CD4-positive, alpha-beta T cell (primary cell): ENCODE results near the gene ASB3. TPM values are rescaled to one million over a fixed set of nuclear protein-coding genes. Genes with fewer than 3 reads are reported as not detected.

Experiments
- ATAC-seq: fragments of 200-7000 bp; cut with Tn5 transposase; one replicate; pipeline ENCODE4 v1.10.0; 2022; ENCODE audit warnings: mild to moderate bottlenecking; ENCODE audit not compliant: poor library complexity
- CTCF ChIA-PET: fragments of 350-600 bp; sonication (Branson Sonifier 250); formaldehyde crosslinking; loops from one replicate; lab custom pipeline; 2021; ENCODE audit warnings: antibody characterized with exemption, inconsistent platforms; lab: Charles Lee
- POLR2A ChIA-PET: fragments of 350-600 bp; sonication (Branson Sonifier 250); formaldehyde crosslinking; loops from one replicate; lab custom pipeline; 2021; ENCODE audit warnings: antibody characterized with exemption, inconsistent platforms; lab: Charles Lee
- DNase-seq, 14 experiments: peaks; one replicate each; pipeline ENCODE4 v3.0.0-alpha.2; 2013 to 2020; ENCODE audit warnings: mixed read lengths in 2 of 14
- H3K27ac ChIP-seq, 2 donors: one replicate each; pipeline versions ENCODE4 v1.5.1 to v1.7.0; 2013; ENCODE audit warnings: low read length in 2 of 2, low read depth in 1 of 2, mild to moderate bottlenecking in 1 of 2
- H3K27me3 ChIP-seq, 2 experiments: 1 replicate in 1 of 2; 2 replicates in 1 of 2; pipeline versions ENCODE4 v1.6.1 to v1.7.0; 2013; ENCODE audit warnings: low read length in 2 of 2, control low read depth in 1 of 2, mild to moderate bottlenecking in 1 of 2, moderate library complexity in 1 of 2; ENCODE audit not compliant: insufficient read depth in 2 of 2, control insufficient read depth in 1 of 2
- H3K36me3 ChIP-seq: one replicate; pipeline ENCODE4 v1.6.1; 2013; ENCODE audit warnings: low read length, control low read depth; ENCODE audit not compliant: insufficient read depth
- H3K4me1 ChIP-seq: one replicate; pipeline ENCODE4 v1.6.1; 2013; ENCODE audit warnings: low read length, control low read depth; ENCODE audit not compliant: insufficient read depth
- H3K4me3 ChIP-seq: one replicate; pipeline ENCODE4 v1.5.1; 2013; ENCODE audit warnings: mild to moderate bottlenecking, low read length, moderate library complexity
- H3K9me3 ChIP-seq, 2 experiments: 1 replicate in 1 of 2; 2 replicates in 1 of 2; pipeline versions ENCODE4 v1.6.1 to v1.7.0; 2013; ENCODE audit warnings: low read length in 2 of 2, mild to moderate bottlenecking in 2 of 2, control low read depth in 1 of 2, moderate library complexity in 1 of 2; ENCODE audit not compliant: control insufficient read depth in 1 of 2, insufficient read depth in 1 of 2
- H3K27ac Mint-ChIP-seq: one replicate; pipeline ENCODE4 v1.8.0; 2020; ENCODE audit warnings: mixed read lengths
- H3K27me3 Mint-ChIP-seq: one replicate; pipeline ENCODE4 v1.8.0; 2021; ENCODE audit warnings: mixed read lengths
- H3K36me3 Mint-ChIP-seq: one replicate; pipeline ENCODE4 v1.8.0; 2021; ENCODE audit warnings: low read depth, mixed read lengths
- H3K4me1 Mint-ChIP-seq: one replicate; pipeline ENCODE4 v1.8.0; 2021; ENCODE audit warnings: low read depth, mixed read lengths
- H3K4me3 Mint-ChIP-seq: one replicate; pipeline ENCODE4 v1.8.0; 2020; ENCODE audit warnings: mild to moderate bottlenecking, mixed read lengths
- H3K9me3 Mint-ChIP-seq: one replicate; pipeline ENCODE4 v1.8.0; 2020; ENCODE audit warnings: mixed read lengths
- intact Hi-C, 2 experiments: fragments of 100-400 bp; cut with DNase I in 1 of 2; cut with micrococcal nuclease in 1 of 2; formaldehyde crosslinking; loops; one replicate each; pipeline versions ENCODE4 v1.15.1 to v1.9.0; 2023 to 2025; cut with DNase I, micrococcal nuclease
- total RNA-seq, 174 experiments: library from RNA in 2 of 174; stranded (reverse) in 2 of 174; gene quantifications; one replicate each; pipeline ENCODE4 v1.2.3 and lab custom pipeline; 2021 to 2026
- TF ChIP-seq, protein P1 (sequence below): fragments of 200-600 bp; IDR thresholded peaks from one replicate; pipeline ENCODE4 v1.8.0; 2022; ENCODE audit warnings: antibody characterized with exemption, mild to moderate bottlenecking

The ASB3 gene
- total RNA-seq, 2 experiments from 2014 or later = 31.0 to 34.3 TPM

DNA sequence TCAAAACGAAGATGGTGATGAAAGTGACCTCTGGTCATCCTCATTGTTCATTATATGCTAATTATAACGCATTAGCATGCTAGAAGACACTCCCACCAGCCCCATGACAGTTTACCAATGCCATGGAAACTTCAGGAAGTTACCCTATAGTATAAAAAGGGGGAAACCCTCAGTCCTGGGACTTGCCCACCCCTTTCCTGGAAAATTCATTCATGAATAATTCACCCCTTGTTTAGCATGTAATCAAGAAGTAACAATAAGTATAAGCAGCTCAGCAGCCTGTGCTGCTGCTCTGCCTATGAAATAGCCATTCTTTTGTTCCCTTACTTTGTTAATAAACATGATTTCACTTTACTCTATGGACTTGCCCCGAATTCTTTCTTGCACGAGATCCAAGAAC lies 89.7 kb downstream of the ASB3 start:
- Mint-ChIP-seq H3K4me1 (no peaks in the 10 kb centered on the region), H3K27ac (no peak overlapping the region), H3K9me3 (no peaks in the 10 kb centered on the region), H3K27me3 (no peaks in the 10 kb centered on the region), H3K36me3 (peaks cover 87% of the 10 kb centered on the region), H3K4me3 (no peak overlapping the region)
- peaks cover 26% of the 10 kb centered on the region for H3K36me3 ChIP-seq
- H3K27me3 ChIP-seq = no peaks in the 10 kb centered on the region
- CTCF ChIA-PET = no interaction called here
- POLR2A ChIA-PET = no interaction called here
- intact Hi-C loops = no loop called here
- TF ChIP-seq, protein P1, sequence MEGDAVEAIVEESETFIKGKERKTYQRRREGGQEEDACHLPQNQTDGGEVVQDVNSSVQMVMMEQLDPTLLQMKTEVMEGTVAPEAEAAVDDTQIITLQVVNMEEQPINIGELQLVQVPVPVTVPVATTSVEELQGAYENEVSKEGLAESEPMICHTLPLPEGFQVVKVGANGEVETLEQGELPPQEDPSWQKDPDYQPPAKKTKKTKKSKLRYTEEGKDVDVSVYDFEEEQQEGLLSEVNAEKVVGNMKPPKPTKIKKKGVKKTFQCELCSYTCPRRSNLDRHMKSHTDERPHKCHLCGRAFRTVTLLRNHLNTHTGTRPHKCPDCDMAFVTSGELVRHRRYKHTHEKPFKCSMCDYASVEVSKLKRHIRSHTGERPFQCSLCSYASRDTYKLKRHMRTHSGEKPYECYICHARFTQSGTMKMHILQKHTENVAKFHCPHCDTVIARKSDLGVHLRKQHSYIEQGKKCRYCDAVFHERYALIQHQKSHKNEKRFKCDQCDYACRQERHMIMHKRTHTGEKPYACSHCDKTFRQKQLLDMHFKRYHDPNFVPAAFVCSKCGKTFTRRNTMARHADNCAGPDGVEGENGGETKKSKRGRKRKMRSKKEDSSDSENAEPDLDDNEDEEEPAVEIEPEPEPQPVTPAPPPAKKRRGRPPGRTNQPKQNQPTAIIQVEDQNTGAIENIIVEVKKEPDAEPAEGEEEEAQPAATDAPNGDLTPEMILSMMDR = no peak
- DNase-seq (no peak), ATAC-seq (no peak)
- no peak overlapping the region for H3K27ac ChIP-seq
- no peaks in the 10 kb centered on the region for H3K9me3 ChIP-seq
- no peaks in the 10 kb centered on the region for H3K4me1 ChIP-seq
- H3K4me3 ChIP-seq = no peak overlapping the region

- POLR2A ChIA-PET = no interaction called here
- H3K27me3 Mint-ChIP-seq = no peaks in the 10 kb centered on the region
- Histone ChIP-seq H3K27me3 (no peaks in the 10 kb centered on the region), H3K4me1 (no peaks in the 10 kb centered on the region), H3K36me3 (peaks cover 33% of the 10 kb centered on the region), H3K9me3 (no peaks in the 10 kb centered on the region), H3K27ac (no peak overlapping the region), H3K4me3 (no peak overlapping the region)
- DNase-seq (no peak), ATAC-seq (no peak)
- TF ChIP-seq, protein P1 = no peak
- no peaks in the 10 kb centered on the region for H3K9me3 Mint-ChIP-seq
- H3K36me3 Mint-ChIP-seq = peaks cover 88% of the 10 kb centered on the region
- no peak overlapping the region for H3K27ac Mint-ChIP-seq
- H3K4me1 Mint-ChIP-seq = no peaks in the 10 kb centered on the region
- CTCF ChIA-PET = interaction anchor here (1.2 kb wide), 1 partner anchor 9 kb away, joined by 3 read pairs; no protein-coding TSS in a partner anchor
- intact Hi-C loops = no loop called here
- no peak overlapping the region for H3K4me3 Mint-ChIP-seq
Measured at GRCh38 chr2:53695575-53695974, 91.2 kb downstream of the ASB3 start.

DNA sequence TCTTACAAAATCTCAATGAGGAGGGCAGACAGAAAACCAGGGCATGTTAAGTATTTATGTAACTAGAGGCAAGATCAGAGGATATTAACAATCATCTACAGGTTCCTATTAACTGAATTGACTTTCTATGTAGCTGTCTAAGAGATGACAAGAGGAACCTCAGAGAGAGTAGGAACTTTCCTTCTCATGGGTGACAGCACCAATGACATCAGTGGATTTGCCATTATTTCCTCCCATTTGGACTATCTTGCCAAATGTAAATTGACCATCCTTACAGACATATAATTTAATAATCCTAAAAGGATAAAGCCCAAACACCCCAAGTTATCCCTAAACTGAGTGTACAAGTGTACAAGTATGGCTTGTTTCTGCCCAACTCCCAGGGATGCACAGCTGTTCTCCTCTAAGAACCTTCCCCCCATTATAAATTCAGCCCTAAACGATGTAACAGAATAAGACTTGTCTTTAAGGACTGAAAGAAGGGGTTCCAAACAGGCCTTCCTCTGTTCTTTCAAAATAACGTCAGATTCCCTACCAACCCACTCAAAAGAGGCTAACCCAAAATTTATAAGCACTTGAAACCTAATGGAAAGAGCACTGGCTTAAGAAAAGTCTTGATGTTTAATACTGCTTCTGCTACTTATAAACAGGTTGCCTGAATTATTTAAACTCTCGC lies 92.5 kb downstream of the ASB3 start:
- ATAC-seq (no peak), DNase-seq (no peak)
- intact Hi-C loops = no loop called here
- CTCF ChIA-PET = interaction anchor here (1.2 kb wide), 1 partner anchor 10 kb away, joined by 3 read pairs; no protein-coding TSS in a partner anchor
- Histone ChIP-seq H3K27ac (no peak overlapping the region), H3K36me3 (peaks cover 22% of the 10 kb centered on the region), H3K4me1 (no peaks in the 10 kb centered on the region), H3K9me3 (no peaks in the 10 kb centered on the region), H3K4me3 (no peak overlapping the region), H3K27me3 (no peaks in the 10 kb centered on the region)
- POLR2A ChIA-PET = no interaction called here
- Mint-ChIP-seq H3K36me3 (peaks cover 84% of the 10 kb centered on the region), H3K9me3 (no peaks in the 10 kb centered on the region), H3K4me1 (no peaks in the 10 kb centered on the region), H3K27me3 (no peaks in the 10 kb centered on the region), H3K4me3 (no peak overlapping the region), H3K27ac (no peak overlapping the region)
- TF ChIP-seq, protein P1 = no peak
